ENCODE results near the gene ME2.
A peak's percentile ranks its signal among the peaks of the same experiment; 100 is the strongest.

The ME2 gene

DNA sequence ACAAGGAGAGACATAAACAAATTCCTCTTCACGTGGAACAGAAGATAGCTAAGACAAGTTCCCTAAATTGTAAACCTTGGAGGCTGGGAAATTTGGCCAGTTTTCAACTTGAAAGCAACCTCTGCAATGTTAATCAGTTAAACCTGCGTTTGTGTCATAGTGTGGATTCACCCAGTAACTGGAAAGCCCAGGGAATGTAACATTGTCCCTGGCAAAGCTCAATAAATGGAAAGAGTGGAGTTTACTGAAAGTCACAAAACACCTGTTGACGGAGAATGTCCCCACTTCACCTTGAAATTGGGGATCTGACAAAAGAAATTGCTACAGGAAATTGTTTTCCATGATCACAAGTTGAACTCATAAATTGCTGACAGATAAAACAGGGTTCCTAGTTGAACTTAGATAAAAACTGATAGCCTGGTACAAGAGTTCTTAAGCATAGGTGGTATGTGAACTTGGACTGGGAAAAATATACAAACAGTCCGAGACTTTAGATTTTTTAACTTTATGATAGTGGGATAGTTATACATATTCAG, 15.0 kb upstream of the ME2 start:
- H3F3A ChIP-seq (ENCODE audit: insufficient read depth, low read length): no peaks in the 10 kb centered on the region
- H3K4me3 ChIP-seq (ENCODE audit: low read depth, low read length, poor library complexity, severe bottlenecking): no peak overlapping the region
- H3K9me3 ChIP-seq (ENCODE audit: low read length): no peaks in the 10 kb centered on the region
- H3K36me3 ChIP-seq (ENCODE audit: insufficient read depth, low read length): no peaks in the 10 kb centered on the region
- TF ChIP-seq, protein P1, sequence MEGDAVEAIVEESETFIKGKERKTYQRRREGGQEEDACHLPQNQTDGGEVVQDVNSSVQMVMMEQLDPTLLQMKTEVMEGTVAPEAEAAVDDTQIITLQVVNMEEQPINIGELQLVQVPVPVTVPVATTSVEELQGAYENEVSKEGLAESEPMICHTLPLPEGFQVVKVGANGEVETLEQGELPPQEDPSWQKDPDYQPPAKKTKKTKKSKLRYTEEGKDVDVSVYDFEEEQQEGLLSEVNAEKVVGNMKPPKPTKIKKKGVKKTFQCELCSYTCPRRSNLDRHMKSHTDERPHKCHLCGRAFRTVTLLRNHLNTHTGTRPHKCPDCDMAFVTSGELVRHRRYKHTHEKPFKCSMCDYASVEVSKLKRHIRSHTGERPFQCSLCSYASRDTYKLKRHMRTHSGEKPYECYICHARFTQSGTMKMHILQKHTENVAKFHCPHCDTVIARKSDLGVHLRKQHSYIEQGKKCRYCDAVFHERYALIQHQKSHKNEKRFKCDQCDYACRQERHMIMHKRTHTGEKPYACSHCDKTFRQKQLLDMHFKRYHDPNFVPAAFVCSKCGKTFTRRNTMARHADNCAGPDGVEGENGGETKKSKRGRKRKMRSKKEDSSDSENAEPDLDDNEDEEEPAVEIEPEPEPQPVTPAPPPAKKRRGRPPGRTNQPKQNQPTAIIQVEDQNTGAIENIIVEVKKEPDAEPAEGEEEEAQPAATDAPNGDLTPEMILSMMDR (IDR thresholded peaks at IDR 0.05; ENCODE audit: low read length): no peak
- TF ChIP-seq EZH2 (IDR thresholded peaks at IDR 0.05; ENCODE audit: borderline replicate concordance, low read length): no peak
- H3K4me1 ChIP-seq (ENCODE audit: insufficient read depth, low read length, severe bottlenecking): peaks cover 7% of the 10 kb centered on the region
- H2AFZ ChIP-seq (ENCODE audit: low read length): no peak overlapping the region
- H3K27me3 ChIP-seq (ENCODE audit: insufficient read depth, low read length): no peaks in the 10 kb centered on the region
- H3K9me2 ChIP-seq (ENCODE audit: low read depth, low read length): no peaks in the 10 kb centered on the region
- H4K20me1 ChIP-seq (ENCODE audit: insufficient read depth, low read length): no peaks in the 10 kb centered on the region
- H3K4me2 ChIP-seq (ENCODE audit: low read length): no peak overlapping the region
- H3K27ac ChIP-seq (ENCODE audit: low read depth, low read length, poor library complexity, severe bottlenecking): no peak overlapping the region
- no peaks in the 10 kb centered on the region for H3K79me2 ChIP-seq (ENCODE audit: insufficient read depth, low read length)
- H3K9ac ChIP-seq (ENCODE audit: low read length): no peak overlapping the region

DNA sequence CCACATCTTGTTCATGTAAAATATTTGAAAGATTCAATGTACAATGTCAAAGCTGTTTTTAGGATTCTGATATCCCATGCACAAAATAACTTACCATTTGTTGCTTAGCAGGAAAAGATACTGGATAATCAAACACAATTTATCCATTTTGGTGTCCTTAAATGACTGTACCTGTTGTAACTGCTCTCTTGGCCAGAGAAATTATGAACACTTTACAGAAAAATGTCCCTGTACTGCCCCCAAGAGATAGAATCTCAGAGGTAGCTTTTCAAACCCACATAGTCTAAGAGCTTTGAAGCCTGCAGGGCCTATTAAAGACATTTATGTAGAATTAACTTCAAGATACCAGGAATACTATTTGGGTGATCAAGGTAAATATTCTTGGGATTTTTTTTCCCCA, 12.2 kb upstream of the ME2 start:
- no peaks in the 10 kb centered on the region for H3F3A ChIP-seq (ENCODE audit: insufficient read depth, low read length)
- H2AFZ ChIP-seq (ENCODE audit: low read length): no peak overlapping the region
- no peak overlapping the region for H3K27ac ChIP-seq (ENCODE audit: low read depth, low read length, poor library complexity, severe bottlenecking)
- TF ChIP-seq, protein P1 (IDR thresholded peaks at IDR 0.05; ENCODE audit: low read length): peak; percentile 57
- TF ChIP-seq EZH2 (IDR thresholded peaks at IDR 0.05; ENCODE audit: borderline replicate concordance, low read length): no peak
- H3K27me3 ChIP-seq (ENCODE audit: insufficient read depth, low read length): no peaks in the 10 kb centered on the region
- H3K36me3 ChIP-seq (ENCODE audit: insufficient read depth, low read length): no peaks in the 10 kb centered on the region
- peaks cover 14% of the 10 kb centered on the region for H3K4me1 ChIP-seq (ENCODE audit: insufficient read depth, low read length, severe bottlenecking)
- no peaks in the 10 kb centered on the region for H3K9me2 ChIP-seq (ENCODE audit: low read depth, low read length)
- no peaks in the 10 kb centered on the region for H3K79me2 ChIP-seq (ENCODE audit: insufficient read depth, low read length)
- no peak overlapping the region for H3K4me2 ChIP-seq (ENCODE audit: low read length)
- H3K4me3 ChIP-seq (ENCODE audit: low read depth, low read length, poor library complexity, severe bottlenecking): no peak overlapping the region
- no peak overlapping the region for H3K9ac ChIP-seq (ENCODE audit: low read length)
- H4K20me1 ChIP-seq (ENCODE audit: insufficient read depth, low read length): no peaks in the 10 kb centered on the region
- no peaks in the 10 kb centered on the region for H3K9me3 ChIP-seq (ENCODE audit: low read length)

DNA sequence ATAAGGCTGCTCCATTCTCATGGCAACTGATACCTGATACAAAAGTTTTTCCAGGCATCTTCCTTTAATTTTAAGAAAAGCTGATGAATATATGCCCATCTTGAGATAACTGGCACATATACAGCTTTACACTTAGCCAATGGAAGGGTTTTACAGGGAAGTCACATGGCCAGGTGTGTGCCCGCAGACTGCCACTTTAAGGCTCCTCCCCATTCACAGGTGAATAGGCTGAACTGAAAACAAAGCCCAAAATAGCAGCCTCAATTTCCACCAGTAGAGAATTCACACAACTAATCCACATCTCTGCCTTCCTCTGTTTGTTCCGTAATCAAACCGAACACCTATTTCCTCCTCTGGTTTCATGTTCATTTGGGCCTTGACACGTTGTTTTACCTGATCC, 9.8 kb upstream of the ME2 start:
- H3K4me3 ChIP-seq (ENCODE audit: low read depth, low read length, poor library complexity, severe bottlenecking): no peak overlapping the region
- peak overlapping the region; percentile 92; the same call in 1 of the 2 replicates for H2AFZ ChIP-seq (ENCODE audit: low read length)
- no peaks in the 10 kb centered on the region for H3K36me3 ChIP-seq (ENCODE audit: insufficient read depth, low read length)
- no peaks in the 10 kb centered on the region for H3F3A ChIP-seq (ENCODE audit: insufficient read depth, low read length)
- H4K20me1 ChIP-seq (ENCODE audit: insufficient read depth, low read length): no peaks in the 10 kb centered on the region
- H3K9me2 ChIP-seq (ENCODE audit: low read depth, low read length): no peaks in the 10 kb centered on the region
- H3K9me3 ChIP-seq (ENCODE audit: low read length): no peaks in the 10 kb centered on the region
- H3K27ac ChIP-seq (ENCODE audit: low read depth, low read length, poor library complexity, severe bottlenecking): no peak overlapping the region
- no peaks in the 10 kb centered on the region for H3K27me3 ChIP-seq (ENCODE audit: insufficient read depth, low read length)
- H3K9ac ChIP-seq (ENCODE audit: low read length): no peak overlapping the region
- TF ChIP-seq EZH2 (IDR thresholded peaks at IDR 0.05; ENCODE audit: borderline replicate concordance, low read length): no peak
- TF ChIP-seq, protein P1 (IDR thresholded peaks at IDR 0.05; ENCODE audit: low read length): no peak
- H3K4me2 ChIP-seq (ENCODE audit: low read length): 0 out of 2 replicates have a peak overlapping the region, but pooled peaks have one; percentile 10
- no peaks in the 10 kb centered on the region for H3K79me2 ChIP-seq (ENCODE audit: insufficient read depth, low read length)
- peaks cover 7% of the 10 kb centered on the region for H3K4me1 ChIP-seq (ENCODE audit: insufficient read depth, low read length, severe bottlenecking)
